Panc1 (cell line): ENCODE data around the gene METTL6.

ENCODE experiments used
- CTCF ChIP-seq: fragments of 450-650 bp; IDR thresholded peaks from 2 replicates; pipeline ENCODE4 v1.5.1; 2017; ENCODE audit warnings: mild to moderate bottlenecking
- POLR2AphosphoS5 ChIP-seq: IDR thresholded peaks from 2 replicates; pipeline ENCODE4 v1.6.1; 2012; ENCODE audit warnings: mild to moderate bottlenecking, low read depth, low read length, moderate library complexity
- REST ChIP-seq, 2 experiments: IDR thresholded peaks; 2 replicates each; pipeline ENCODE4 v1.6.1; 2011 to 2012; ENCODE audit warnings: low read depth in 2 of 2, control low read depth in 1 of 2, low read length in 1 of 2, mild to moderate bottlenecking in 1 of 2, moderate library complexity in 1 of 2; ENCODE audit not compliant: insufficient read depth in 1 of 2

GRCh38 chr3:15452961-15453360 lies 25.6 kb upstream of the METTL6 start:
- TF ChIP-seq REST (IDR thresholded peaks at IDR 0.05; ENCODE audit: insufficient read depth in 1 of 2, low read depth in 2 of 2, low read length in 1 of 2) (no peak), CTCF (no peak), POLR2AphosphoS5 (no peak)
